ENCODE data around the gene FGFRL1. TPM values are rescaled to one million over a fixed set of nuclear protein-coding genes. Genes with fewer than 3 reads are reported as not detected.
A peak's percentile ranks its signal among the peaks of the same experiment; 100 is the strongest.
"Not testable (repeated sequence)": the region's sequence is repeated elsewhere in the genome, so short reads cannot be mapped to it uniquely, and the experiment has no call there.

The FGFRL1 gene
- total RNA-seq, 1 experiment from 2014 or later = 26.1 TPM

DNA sequence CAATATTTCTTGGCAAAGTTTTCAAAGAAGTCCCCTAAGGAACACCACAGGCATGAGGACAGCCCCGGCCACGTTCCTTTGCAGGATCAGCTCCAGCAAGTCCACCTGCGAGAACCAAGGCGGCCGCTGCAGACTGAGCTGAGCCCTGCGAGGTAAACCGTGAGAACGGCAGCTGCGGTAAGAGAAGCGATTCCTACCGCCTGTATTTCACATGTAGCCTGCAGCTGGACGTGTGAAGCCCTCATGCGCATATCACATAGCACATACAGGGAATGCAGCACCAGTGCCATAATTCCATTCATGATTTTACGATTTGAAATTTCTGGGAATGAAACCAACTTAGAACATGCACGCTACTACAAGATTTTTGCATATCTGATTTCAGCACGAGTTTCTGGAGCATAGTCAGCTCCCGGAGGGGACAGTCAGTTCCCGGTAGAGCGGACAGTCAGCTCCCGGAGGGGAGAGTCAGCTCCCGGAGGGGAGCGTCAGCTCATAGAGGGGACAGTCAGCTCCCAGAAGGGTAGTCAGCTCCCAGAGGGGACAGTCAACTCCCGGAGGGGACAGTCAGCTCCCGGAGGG is 41.7 kb downstream of the FGFRL1 start:
- Histone ChIP-seq H3K79me1 (ENCODE audit: insufficient read depth, low read depth, low read length, poor library complexity, severe bottlenecking) (no peaks in the 10 kb centered on the region), H2AK5ac (ENCODE audit: insufficient read length, low read length) (no peak overlapping the region), H3K14ac (ENCODE audit: insufficient read depth, low read length) (no peak overlapping the region), H4K91ac (ENCODE audit: insufficient read length, low read depth, low read length) (no peak overlapping the region), H3K23me2 (ENCODE audit: insufficient read length, low read depth, low read length, poor library complexity, severe bottlenecking) (no peaks in the 10 kb centered on the region), H3K79me2 (ENCODE audit: insufficient read depth, low read length) (no peaks in the 10 kb centered on the region), H2AFZ (ENCODE audit: low read length) (no peak overlapping the region), H3K9me3 (ENCODE audit: control insufficient read depth, low read depth, low read length) (no peaks in the 10 kb centered on the region), H3K27ac (ENCODE audit: insufficient read length, low read depth, low read length) (no peak overlapping the region), H3T11ph (ENCODE audit: low read length) (no peak overlapping the region), H3K4me1 (ENCODE audit: insufficient read depth, low read length) (no peaks in the 10 kb centered on the region), H2BK15ac (ENCODE audit: low read depth, low read length) (no peak overlapping the region), H3K56ac (ENCODE audit: insufficient read length, low read depth, low read length) (no peak overlapping the region), H3K9ac (ENCODE audit: extremely low read depth, insufficient read length, low read length) (no peak overlapping the region), H2BK20ac (ENCODE audit: low read depth, low read length, poor library complexity, severe bottlenecking) (no peak overlapping the region), H2BK120ac (ENCODE audit: low read depth, low read length, poor library complexity, severe bottlenecking) (no peak overlapping the region), H3K23ac (ENCODE audit: insufficient read length, low read depth, low read length) (no peak overlapping the region), H2BK12ac (ENCODE audit: insufficient read length, low read depth, low read length) (no peak overlapping the region), H3K4me2 (ENCODE audit: insufficient read depth, insufficient read length, low read length) (no peak overlapping the region), H4K5ac (ENCODE audit: insufficient read length, low read depth, low read length) (no peak overlapping the region), H3K27me3 (ENCODE audit: insufficient read depth, low read length) (no peaks in the 10 kb centered on the region; the same call in 1 of the 2 replicates), H3K4ac (ENCODE audit: low read depth, low read length) (no peak overlapping the region), H4K20me1 (ENCODE audit: control insufficient read depth, insufficient read depth, insufficient read length) (no peaks in the 10 kb centered on the region), H4K8ac (replicated peaks; ENCODE audit: insufficient read length, low read depth, low read length) (no peak overlapping the region), H3K18ac (ENCODE audit: insufficient read length, low read depth, low read length) (no peak overlapping the region), H2BK5ac (ENCODE audit: insufficient read length, low read length) (no peak overlapping the region)
- no CpG with 5 or more reads among the region's 24 CpGs for WGBS (ENCODE audit: extremely low coverage, insufficient read length, low lambda C conversion rate)
- peaks cover 5 to 10% of the 10 kb centered on the region in 2 experiments; a peak in 2 of 4 replicates for H3K4me1 Mint-ChIP-seq
- H3K27me3 Mint-ChIP-seq (ENCODE audit: low read depth) = peaks cover 77% of the 10 kb centered on the region
- no peak overlapping the region for H3K4me3 Mint-ChIP-seq
- TF ChIP-seq, protein P1, sequence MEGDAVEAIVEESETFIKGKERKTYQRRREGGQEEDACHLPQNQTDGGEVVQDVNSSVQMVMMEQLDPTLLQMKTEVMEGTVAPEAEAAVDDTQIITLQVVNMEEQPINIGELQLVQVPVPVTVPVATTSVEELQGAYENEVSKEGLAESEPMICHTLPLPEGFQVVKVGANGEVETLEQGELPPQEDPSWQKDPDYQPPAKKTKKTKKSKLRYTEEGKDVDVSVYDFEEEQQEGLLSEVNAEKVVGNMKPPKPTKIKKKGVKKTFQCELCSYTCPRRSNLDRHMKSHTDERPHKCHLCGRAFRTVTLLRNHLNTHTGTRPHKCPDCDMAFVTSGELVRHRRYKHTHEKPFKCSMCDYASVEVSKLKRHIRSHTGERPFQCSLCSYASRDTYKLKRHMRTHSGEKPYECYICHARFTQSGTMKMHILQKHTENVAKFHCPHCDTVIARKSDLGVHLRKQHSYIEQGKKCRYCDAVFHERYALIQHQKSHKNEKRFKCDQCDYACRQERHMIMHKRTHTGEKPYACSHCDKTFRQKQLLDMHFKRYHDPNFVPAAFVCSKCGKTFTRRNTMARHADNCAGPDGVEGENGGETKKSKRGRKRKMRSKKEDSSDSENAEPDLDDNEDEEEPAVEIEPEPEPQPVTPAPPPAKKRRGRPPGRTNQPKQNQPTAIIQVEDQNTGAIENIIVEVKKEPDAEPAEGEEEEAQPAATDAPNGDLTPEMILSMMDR (conservative IDR thresholded peaks at IDR 0.05) = no peak
- no peak overlapping the region for H3K27ac Mint-ChIP-seq
- DNase-seq = peak; percentile 21
- H3K9me3 Mint-ChIP-seq = peaks cover 0 to 5% of the 10 kb centered on the region in 2 experiments; a peak in 2 of 5 replicates
- no peaks in the 10 kb centered on the region; a peak in 1 of 7 replicates for H3K36me3 Mint-ChIP-seq (ENCODE audit: insufficient read depth in 1 of 3, low read depth in 3 of 3)

DNA sequence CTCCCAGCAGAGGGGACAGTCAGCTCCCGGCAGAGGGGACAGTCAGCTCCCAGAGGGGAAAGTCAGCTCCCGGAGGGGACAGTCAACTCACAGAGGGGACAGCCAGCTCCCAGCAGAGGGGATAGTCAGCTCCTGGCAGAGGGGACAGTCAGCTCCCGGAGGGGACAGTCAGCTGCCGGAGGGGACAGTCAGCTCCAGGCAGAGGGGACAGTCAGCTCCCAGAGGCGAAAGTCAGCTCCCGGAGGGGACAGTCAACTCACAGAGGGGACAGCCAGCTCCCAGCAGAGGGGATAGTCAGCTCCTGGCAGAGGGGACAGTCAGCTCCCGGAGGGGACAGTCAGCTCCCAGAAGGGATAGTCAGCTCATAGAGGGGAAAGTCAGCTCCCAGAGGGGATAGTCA is 42.5 kb downstream of the FGFRL1 start:
- not testable (repeated sequence) for H4K20me1 ChIP-seq (ENCODE audit: control insufficient read depth, insufficient read depth, insufficient read length); H3T11ph ChIP-seq (ENCODE audit: low read length); H2BK20ac ChIP-seq (ENCODE audit: low read depth, low read length, poor library complexity, severe bottlenecking); H3K23ac ChIP-seq (ENCODE audit: insufficient read length, low read depth, low read length); H3K9me3 Mint-ChIP-seq; H3K9ac ChIP-seq (ENCODE audit: extremely low read depth, insufficient read length, low read length); H3K36me3 Mint-ChIP-seq (ENCODE audit: insufficient read depth in 1 of 3, low read depth in 3 of 3); H3K4me1 ChIP-seq (ENCODE audit: insufficient read depth, low read length); H4K91ac ChIP-seq (ENCODE audit: insufficient read length, low read depth, low read length); H2AK5ac ChIP-seq (ENCODE audit: insufficient read length, low read length); H2BK5ac ChIP-seq (ENCODE audit: insufficient read length, low read length); H3K18ac ChIP-seq (ENCODE audit: insufficient read length, low read depth, low read length); H3K56ac ChIP-seq (ENCODE audit: insufficient read length, low read depth, low read length); DNase-seq; H3K4me1 Mint-ChIP-seq; H2AFZ ChIP-seq (ENCODE audit: low read length); H2BK12ac ChIP-seq (ENCODE audit: insufficient read length, low read depth, low read length); H3K27ac ChIP-seq (ENCODE audit: insufficient read length, low read depth, low read length); H3K9me3 ChIP-seq (ENCODE audit: control insufficient read depth, low read depth, low read length); H3K79me2 ChIP-seq (ENCODE audit: insufficient read depth, low read length); H4K8ac ChIP-seq (replicated peaks; ENCODE audit: insufficient read length, low read depth, low read length); H3K14ac ChIP-seq (ENCODE audit: insufficient read depth, low read length); H3K4me2 ChIP-seq (ENCODE audit: insufficient read depth, insufficient read length, low read length); H3K79me1 ChIP-seq (ENCODE audit: insufficient read depth, low read depth, low read length, poor library complexity, severe bottlenecking); H3K4me3 Mint-ChIP-seq; H2BK120ac ChIP-seq (ENCODE audit: low read depth, low read length, poor library complexity, severe bottlenecking); H4K5ac ChIP-seq (ENCODE audit: insufficient read length, low read depth, low read length); H2BK15ac ChIP-seq (ENCODE audit: low read depth, low read length); H3K23me2 ChIP-seq (ENCODE audit: insufficient read length, low read depth, low read length, poor library complexity, severe bottlenecking); H3K4ac ChIP-seq (ENCODE audit: low read depth, low read length); H3K27ac Mint-ChIP-seq; H3K27me3 ChIP-seq (ENCODE audit: insufficient read depth, low read length)
- H3K27me3 Mint-ChIP-seq (ENCODE audit: low read depth) = peaks cover 81% of the 10 kb centered on the region
- WGBS (ENCODE audit: extremely low coverage, insufficient read length, low lambda C conversion rate) = no CpG with 5 or more reads among the region's 7 CpGs

All from H9 (cell line).